ENCODE results near the gene TBXAS1.

Gene TBXAS1

DNA sequence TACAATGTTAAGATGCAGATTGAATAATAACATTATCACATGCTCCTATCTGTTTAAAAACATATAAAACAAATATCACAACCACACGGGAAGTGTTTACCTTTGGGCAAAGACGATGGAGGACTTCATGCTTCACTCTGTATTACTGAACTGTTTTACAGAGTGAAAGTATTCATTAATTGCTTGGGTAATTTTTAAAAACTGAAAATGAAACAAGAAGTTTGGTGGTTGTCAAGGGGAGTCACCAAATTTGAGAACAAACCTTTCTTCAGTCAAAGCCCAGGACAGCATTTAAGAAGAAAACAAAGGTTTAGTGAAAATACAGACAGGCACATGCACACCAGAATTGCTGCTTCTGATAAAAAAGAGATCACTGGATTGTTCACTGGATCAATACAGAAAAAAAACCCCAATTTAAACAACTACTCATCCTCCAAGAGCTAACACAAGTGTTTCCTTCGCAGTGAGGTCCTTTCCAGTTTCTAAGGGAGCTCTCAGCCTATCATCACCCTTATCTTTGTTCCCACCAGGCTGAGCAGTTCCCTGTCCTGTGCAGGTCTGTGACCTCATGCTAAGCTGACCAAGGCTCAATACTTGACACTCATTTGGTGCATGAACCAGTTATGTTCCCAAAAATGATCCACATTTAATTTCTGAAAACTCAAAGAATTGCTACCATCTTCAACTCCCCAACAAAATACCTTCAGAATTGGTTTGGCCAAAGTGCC is 224.9 kb downstream of the TBXAS1 start:
- no peak for DNase-seq

GRCh38 chr7:140054751-140055150 is 225.7 kb downstream of the TBXAS1 start:
- no peak for DNase-seq

DNA sequence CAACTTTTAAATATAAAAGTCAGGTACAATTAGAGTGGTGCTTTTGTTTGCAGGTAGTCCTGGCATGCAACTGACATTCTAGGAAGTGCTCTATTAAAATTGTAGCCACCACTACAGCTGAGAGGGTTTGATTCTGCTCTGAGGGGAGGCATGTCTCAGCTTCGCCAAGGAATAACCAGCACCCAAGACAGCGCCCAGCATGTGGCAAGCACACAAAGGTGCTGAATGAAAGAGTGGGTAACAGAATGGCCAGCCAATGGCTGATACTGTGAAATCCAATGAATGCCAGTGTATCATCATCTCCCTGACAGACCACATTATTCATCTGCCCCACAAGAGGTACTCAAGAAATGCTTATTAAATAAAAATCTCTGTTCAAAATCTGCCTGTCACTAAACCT is 226.8 kb downstream of the TBXAS1 start:
- DNase-seq: no peak

DNA sequence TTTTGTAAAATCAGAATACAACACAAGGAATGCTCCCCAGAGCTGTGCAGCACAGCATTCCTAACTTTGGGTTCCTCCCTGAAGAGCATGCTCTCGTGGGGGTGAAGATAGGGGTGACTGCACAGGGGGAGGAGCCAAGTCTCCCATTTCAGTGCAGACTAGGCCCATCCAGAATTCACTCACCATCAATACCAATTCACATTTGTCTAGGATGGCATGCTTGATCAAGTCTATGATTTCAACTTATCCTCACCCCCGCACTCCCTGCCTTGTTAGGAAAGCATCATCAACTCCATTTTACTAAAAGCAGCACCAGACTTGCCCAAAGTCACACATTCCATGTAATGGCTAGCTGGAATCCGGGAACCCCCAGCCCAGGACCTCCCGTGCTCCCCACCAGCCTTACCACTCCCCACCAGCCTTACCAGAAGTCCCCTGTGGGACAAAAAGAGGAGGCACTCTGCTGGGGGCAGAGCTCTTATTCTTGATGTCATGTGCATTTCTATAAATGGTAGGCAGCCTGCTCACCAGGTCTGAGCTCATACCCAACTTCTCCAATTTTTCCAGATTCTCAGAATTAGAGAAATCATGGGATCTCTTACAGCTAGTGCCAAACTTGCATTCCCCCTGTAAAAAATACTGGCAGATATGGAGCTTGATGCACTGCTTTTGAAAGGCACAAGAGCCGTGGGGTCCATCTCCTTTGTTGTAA is 227.5 kb downstream of the TBXAS1 start:
- DNase-seq: no peak

DNA sequence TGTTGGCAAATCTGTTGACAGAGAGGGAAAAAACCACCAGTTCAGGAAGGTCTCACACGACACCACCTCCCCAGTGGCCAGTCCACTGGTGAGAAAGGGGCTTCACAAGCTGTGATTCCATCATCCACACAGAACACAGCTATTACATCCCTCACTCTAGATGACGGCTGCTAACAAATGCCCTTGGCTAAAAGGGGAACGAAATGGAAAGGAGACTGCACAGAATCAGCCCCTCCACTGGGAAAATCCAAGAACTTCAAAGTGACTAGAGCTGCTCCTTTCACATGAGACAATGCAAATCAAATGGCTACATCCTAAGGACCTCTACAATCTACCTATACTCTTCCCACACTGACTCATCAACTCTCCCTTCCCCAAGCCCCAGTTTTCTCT is 228.1 kb downstream of the TBXAS1 start:
- DNase-seq: no peak

DNA sequence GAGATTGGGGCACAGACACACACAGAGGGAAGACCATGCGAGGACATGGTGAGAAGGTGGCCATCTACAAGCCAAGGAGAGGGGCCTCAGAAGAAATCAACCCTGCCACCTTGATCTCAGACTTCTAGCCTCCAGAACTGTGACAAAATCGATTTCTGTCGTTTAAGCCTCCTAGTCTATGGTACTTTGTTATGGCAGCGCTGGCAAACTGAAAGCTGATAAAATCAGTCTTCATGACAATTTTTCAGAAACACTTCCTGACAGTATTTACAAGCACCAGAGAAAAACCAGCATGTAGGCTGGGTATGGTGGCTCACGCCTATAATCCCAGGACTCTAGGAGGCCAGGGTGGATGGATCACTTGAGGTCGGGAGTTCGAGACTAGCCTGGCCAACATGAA is 229.5 kb downstream of the TBXAS1 start:
- no peak for DNase-seq

- DNase-seq: no peak
These were observed 230.5 kb downstream of the TBXAS1 start for GRCh38 chr7:140059273-140060242.

- DNase-seq: no peak
These were observed 231.2 kb downstream of the TBXAS1 start for GRCh38 chr7:140060243-140060630.

GRCh38 chr7:140060788-140061606 is 231.9 kb downstream of the TBXAS1 start:
- DNase-seq: no peak

DNA sequence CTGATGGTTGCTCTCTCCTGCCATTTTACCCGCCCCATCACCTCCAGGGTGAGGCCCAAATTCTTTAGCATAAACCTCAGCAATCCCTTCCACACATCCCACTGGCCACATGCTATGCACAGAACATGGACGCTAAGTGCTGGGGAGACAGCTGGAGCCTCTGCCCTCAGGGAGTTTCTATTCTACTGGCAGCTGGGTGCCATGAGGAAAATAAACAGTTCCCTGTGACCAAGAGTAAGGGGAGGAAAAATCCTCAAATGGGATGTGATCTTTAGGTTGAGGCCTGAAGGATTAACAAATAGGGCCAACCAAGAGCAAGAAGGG is 232.5 kb downstream of the TBXAS1 start:
- no peak for DNase-seq

GRCh38 chr7:140062118-140062527 is 233.1 kb downstream of the TBXAS1 start:
- DNase-seq: no peak

DNA sequence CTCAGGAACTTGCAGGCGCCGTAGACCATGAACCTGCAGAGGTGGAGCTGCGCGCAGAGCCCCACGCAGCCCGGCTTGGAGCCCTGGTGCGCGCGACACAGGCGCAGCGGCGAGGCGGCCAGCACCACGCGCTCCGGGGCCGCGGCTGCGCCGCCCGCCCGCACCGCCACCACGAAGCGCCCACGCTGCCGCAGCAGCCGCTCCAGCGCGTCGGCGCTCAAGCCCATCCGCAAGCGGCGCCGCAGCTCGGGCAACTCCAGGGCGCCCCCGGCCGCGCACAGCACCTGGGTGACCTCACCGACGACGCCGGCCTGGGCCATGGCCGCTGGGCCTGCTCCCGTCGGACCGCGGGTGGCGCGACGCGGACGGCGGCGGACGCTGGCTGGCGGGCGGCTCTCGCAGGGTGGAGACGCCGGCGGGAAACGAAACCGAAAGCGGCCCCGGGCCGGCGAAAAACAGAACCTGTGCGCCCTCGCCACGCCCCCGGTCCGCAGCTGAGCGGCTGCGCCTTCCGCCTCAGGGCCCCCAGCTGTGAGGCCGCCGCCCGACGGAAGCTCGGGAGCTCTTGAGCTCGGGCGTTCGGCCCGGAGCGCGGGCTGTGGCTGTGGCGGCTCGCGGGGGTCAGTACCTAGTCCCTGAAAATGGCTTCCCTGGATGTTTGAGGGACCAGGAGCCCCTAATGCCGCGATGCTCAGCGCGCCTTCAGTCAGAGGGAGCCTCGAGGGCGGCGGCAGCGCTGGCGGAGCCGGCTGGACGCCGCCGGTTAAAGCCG is 233.7 kb downstream of the TBXAS1 start, which contains the start of gene PARP12:
Gene PARP12, minus strand, starts transcription at position 424 of the 772 bp plus-strand sequence. Its CDS starts 104 bp downstream, at position 320.
- peak; percentile 60 for DNase-seq

DNA sequence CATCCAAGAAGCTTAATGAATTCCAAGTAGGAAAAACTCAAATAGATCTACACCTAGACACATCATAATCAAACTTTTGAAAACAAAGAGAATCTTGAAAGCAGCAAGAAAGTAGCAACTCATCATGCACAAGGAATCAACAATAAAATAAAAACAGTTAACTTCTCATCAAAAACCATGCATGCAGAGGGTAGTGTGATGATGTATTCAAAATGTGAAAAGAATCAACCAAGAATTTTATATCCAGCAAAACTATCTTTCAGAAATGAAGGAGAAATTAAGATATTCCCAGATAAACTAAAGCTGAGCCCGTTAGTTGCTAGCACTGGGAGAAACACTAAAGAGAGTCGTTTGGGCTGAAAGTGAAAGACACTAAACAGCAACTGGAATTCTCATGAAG is 238.0 kb downstream of the TBXAS1 start:
- DNase-seq: no peak

- no peak for DNase-seq
These were observed 239.0 kb downstream of the TBXAS1 start for GRCh38 chr7:140068033-140068432.

GRCh38 chr7:140069298-140069949 is 240.4 kb downstream of the TBXAS1 start:
- no peak for DNase-seq

Measured in NCI-H2227 treated with DMSO at 0.1 percent for 48 hours (cell line).